Adrenal gland (tissue), 12 donors: Measurements from ENCODE around the gene HJV. TPM values are rescaled to one million over a fixed set of nuclear protein-coding genes. Genes with fewer than 3 reads are reported as not detected.

Experiments
- DNase-seq, 7 donors: peaks; one replicate each; pipeline ENCODE4 v3.0.0-alpha.2; 2019 to 2020
- H3K27ac ChIP-seq, 5 donors: fragments of 200-600 bp; sonication (generic) in 4 of 5; 1 replicate in 3 of 5; 2 replicates in 2 of 5; pipeline versions ENCODE4 v1.5.1 to v1.8.0; 2016 to 2020; ENCODE audit warnings: mild to moderate bottlenecking in 1 of 5
- H3K27me3 ChIP-seq: fragments of 200-600 bp; 2 replicates; pipeline ENCODE4 v1.8.0; 2021
- H3K36me3 ChIP-seq, 2 donors: fragments of 200-600 bp; replicated peaks in 1 of 2; 1 replicate in 1 of 2; 2 replicates in 1 of 2; pipeline versions ENCODE4 v1.5.1 to v1.8.0; 2018 to 2022
- H3K4me1 ChIP-seq, 2 donors: fragments of 200-600 bp; replicated peaks in 1 of 2; 1 replicate in 1 of 2; 2 replicates in 1 of 2; pipeline versions ENCODE4 v1.5.1 to v1.8.0; 2018 to 2021
- H3K4me3 ChIP-seq, 4 donors: fragments of 200-600 bp; sonication (generic) in 3 of 4; one replicate each; pipeline ENCODE4 v1.5.1; 2016 to 2018
- H3K9me3 ChIP-seq, 3 donors: fragments of 200-600 bp; sonication (generic) in 1 of 3; replicated peaks in 1 of 3; 1 replicate in 2 of 3; 2 replicates in 1 of 3; pipeline versions ENCODE4 v1.5.1 to v1.8.0; 2016 to 2021
- CTCF ChIP-seq, 6 experiments: fragments of 450-650 bp in 4 of 6; fragments of 200-600 bp in 2 of 6; sonication (generic) in 1 of 6; IDR thresholded peaks; 1 replicate in 5 of 6; 2 replicates in 1 of 6; pipeline versions ENCODE4 v1.5.1 to v1.8.0; 2016 to 2021; ENCODE audit warnings: antibody characterized with exemption in 6 of 6, mild to moderate bottlenecking in 2 of 6, moderate library complexity in 1 of 6
- POLR2A ChIP-seq, 2 donors: fragments of 450-650 bp; IDR thresholded peaks; one replicate each; pipeline ENCODE4 v1.6.1; 2017; ENCODE audit warnings: antibody characterized with exemption in 2 of 2, mild to moderate bottlenecking in 2 of 2, moderate library complexity in 1 of 2
- WGBS, 4 donors: extraction: QIAGEN DNeasy Blood & Tissue Kit in 2 of 4; methylation state at CpG; one replicate each; pipeline versions ENCODE4 v1.1.5 to v1.1.7; 2013 to 2017; 5-methylcytosine and 5-hydroxymethylcytosine counted together
- intact Hi-C, 2 donors: fragments of 100-400 bp; cut with DNase I; formaldehyde crosslinking; loops; one replicate each; pipeline versions ENCODE4 v1.14.1 to v1.15.0; 2022 to 2023
- polyA plus RNA-seq, 3 donors: library from polyadenylated mRNA; stranded (reverse); fragments of 200-250 nt in 2 of 3; fragments of 350-450 nt in 1 of 3; fragmentation: Illumina TruSeq in 1 of 3; extraction: RNeasy Lipid Tissue Mini Kit (QIAGEN cat#74804) in 1 of 3; gene quantifications; one replicate each; pipeline ENCODE4 v1.2.3, GENCODE V29; 2013 to 2014
- total RNA-seq, 9 donors: library from RNA; depleted of rRNA in 4 of 9; stranded (reverse); fragments of >200 nt in 4 of 9; fragments of 120-200 nt in 1 of 9; fragmentation: NEBNext Ultra II Directional in 1 of 9; extraction: Animal tissue kit (Norgen Biotek cat#: 25700) in 1 of 9; gene quantifications; one replicate each; pipeline versions ENCODE4 v1.1.0 to v1.2.4, GENCODE V29; 2013 to 2023
- donor health status: healthy with polysubstance abuse.
- donor health status: Bipolar disorder and iron deficiency.
- donor health status: DM: yes; HTN: yes; CAD: no.
- donor health status: DM: no; HTN: no; CAD: no.
- donor health status: DM: no; HTN: no; CAD: no.
- donor health status: DM: yes; HTN: yes; CAD: no.

Gene HJV
- total and polyA plus RNA-seq, 12 donors: 0.07 to 1.7 (median 0.23) TPM; not detected in 4

GRCh38 chr1:145996433-145997015, 25.0 kb downstream of the HJV start, which contains the start of gene TXNIP:
TXNIP (minus strand) TSS chr1:145996579; CDS start chr1:145996266, 313 bp downstream.
- intact Hi-C loops: no loop called here
- peak; percentile 98 to 100 (median 99) for DNase-seq
- WGBS, 4 donors: 0 to 1% (median 0%) methylated on average over 18 to 30 of the region's 30 CpGs
- no peaks in the 10 kb centered on the region for H3K27me3 ChIP-seq
- peak within 1 kb of the TSS; percentile 13 to 92 (median 74) for H3K4me3 ChIP-seq
- H3K9me3 ChIP-seq: no peaks in the 10 kb centered on the region
- peaks cover 0 to 36% of the 10 kb centered on the region in 2 donors for H3K36me3 ChIP-seq
- peak; percentile 98 to 99 for TF ChIP-seq POLR2A (IDR thresholded peaks at IDR 0.05)
- no peak for TF ChIP-seq CTCF (IDR thresholded peaks at IDR 0.05)
- peaks cover 36 to 51% of the 10 kb centered on the region in 2 donors for H3K4me1 ChIP-seq
- peak within 1 kb of the TSS; percentile 83 to 97 (median 93) for H3K27ac ChIP-seq

- WGBS, 4 donors: 0 to 1% (median 0%) methylated on average over 13 of the region's 13 CpGs
- intact Hi-C loops: no loop called here
- H3K27me3 ChIP-seq: no peaks in the 10 kb centered on the region
- no peaks in the 10 kb centered on the region for H3K9me3 ChIP-seq
- H3K27ac ChIP-seq: peak overlapping the region; percentile 83 to 94 (median 91)
- peak in 5 of 7 donors; percentile 31 to 84 (median 57) for DNase-seq
- TF ChIP-seq POLR2A (IDR thresholded peaks at IDR 0.05) (no peak), CTCF (IDR thresholded peaks at IDR 0.05) (no peak)
- H3K36me3 ChIP-seq: peaks cover 0 to 36% of the 10 kb centered on the region in 2 donors
- peak overlapping the region; percentile 13 to 92 (median 74) for H3K4me3 ChIP-seq
- H3K4me1 ChIP-seq: peaks cover 36 to 51% of the 10 kb centered on the region in 2 donors
Observed at GRCh38 chr1:145995964-145996432, 25.5 kb downstream of the HJV start.

- DNase-seq: peak in 2 of 7 donors; percentile 11 to 52
- peak overlapping the region; percentile 83 to 94 (median 91) for H3K27ac ChIP-seq
- H3K9me3 ChIP-seq: no peaks in the 10 kb centered on the region
- H3K27me3 ChIP-seq: no peaks in the 10 kb centered on the region
- WGBS, 4 donors: 0 to 1% (median 0%) methylated on average over 8 of the region's 8 CpGs
- TF ChIP-seq POLR2A (IDR thresholded peaks at IDR 0.05): peak in 1 of 2 donors; percentile 1
- TF ChIP-seq CTCF (IDR thresholded peaks at IDR 0.05): no peak
- peaks cover 36 to 51% of the 10 kb centered on the region in 2 donors for H3K4me1 ChIP-seq
- H3K36me3 ChIP-seq: peaks cover 0 to 36% of the 10 kb centered on the region in 2 donors
- intact Hi-C loops: no loop called here
- H3K4me3 ChIP-seq: peak overlapping the region; percentile 13 to 92 (median 74)
Observed at GRCh38 chr1:145995148-145995881, 26.2 kb downstream of the HJV start.

GRCh38 chr1:145994391-145995120, 27.0 kb downstream of the HJV start:
- H3K27ac ChIP-seq: peak overlapping the region; percentile 83 to 94 (median 91)
- peaks cover 28 to 43% of the 10 kb centered on the region in 2 donors for H3K4me1 ChIP-seq
- peaks cover 0 to 36% of the 10 kb centered on the region in 2 donors for H3K36me3 ChIP-seq
- peak; percentile 47 to 79 (median 57) for DNase-seq
- TF ChIP-seq POLR2A (IDR thresholded peaks at IDR 0.05) (peak in 1 of 2 donors; percentile 23), CTCF (IDR thresholded peaks at IDR 0.05) (no peak)
- intact Hi-C loops: no loop called here
- WGBS, 4 donors: 0 to 8% (median 4%) methylated on average over 9 to 10 of the region's 10 CpGs
- no peaks in the 10 kb centered on the region for H3K27me3 ChIP-seq
- peak overlapping the region; percentile 13 to 96 (median 86) for H3K4me3 ChIP-seq
- H3K9me3 ChIP-seq: no peaks in the 10 kb centered on the region
